Mucosa of descending colon (tissue), 3 donors: ENCODE data around the gene NOTCH3. TPM values are rescaled to one million over a fixed set of nuclear protein-coding genes. Genes with fewer than 3 reads are reported as not detected.

Experiments used
- ATAC-seq: fragments of 200-7000 bp; cut with Tn5 transposase; one replicate; pipeline ENCODE4 v1.9.1; 2020; ENCODE audit warnings: mild to moderate bottlenecking, moderate library complexity
- DNase-seq, 3 donors: peaks; one replicate each; pipeline ENCODE4 v3.0.0-alpha.2; 2020
- H3K36me3 ChIP-seq: fragments of 200-600 bp; one replicate; pipeline ENCODE4 v1.8.0; 2021; ENCODE audit warnings: low read depth, mild to moderate bottlenecking
- H3K4me1 ChIP-seq: fragments of 200-600 bp; one replicate; pipeline ENCODE4 v1.8.0; 2021; ENCODE audit warnings: low read depth, mild to moderate bottlenecking
- H3K4me3 ChIP-seq: fragments of 200-600 bp; one replicate; pipeline ENCODE4 v1.8.0; 2021; ENCODE audit warnings: mild to moderate bottlenecking
- H3K9me3 ChIP-seq: fragments of 200-600 bp; one replicate; pipeline ENCODE4 v1.8.0; 2021; ENCODE audit warnings: mild to moderate bottlenecking
- CTCF ChIP-seq: fragments of 200-600 bp; IDR thresholded peaks from one replicate; pipeline ENCODE4 v1.8.0; 2022; ENCODE audit warnings: antibody characterized with exemption, mild to moderate bottlenecking
- intact Hi-C, 2 donors: fragments of 100-400 bp; cut with DNase I in 1 of 2; cut with micrococcal nuclease in 1 of 2; formaldehyde crosslinking; loops; one replicate each; pipeline versions ENCODE4 v1.11.0 to v1.11.1; 2022; cut with DNase I, micrococcal nuclease
- total RNA-seq, 3 donors: library from RNA; stranded (reverse); fragmentation: NEBNext Ultra II Directional in 2 of 3; extraction: Animal tissue kit (Norgen Biotek cat#: 25700) in 2 of 3; gene quantifications; one replicate each; pipeline versions ENCODE4 v1.2.1 to v1.2.4, GENCODE V29; 2021 to 2023
- donor health status: DM: no; HTN: no; CAD: no; lungs with moderate emphysema.
- donor health status: DM: no; HTN: no; CAD: no.
- donor health status: DM: no; HTN: yes; CAD: no.

The NOTCH3 gene
- total RNA-seq, 3 donors from 2014 or later = 3.8 to 13.3 (median 13.0) TPM

DNA sequence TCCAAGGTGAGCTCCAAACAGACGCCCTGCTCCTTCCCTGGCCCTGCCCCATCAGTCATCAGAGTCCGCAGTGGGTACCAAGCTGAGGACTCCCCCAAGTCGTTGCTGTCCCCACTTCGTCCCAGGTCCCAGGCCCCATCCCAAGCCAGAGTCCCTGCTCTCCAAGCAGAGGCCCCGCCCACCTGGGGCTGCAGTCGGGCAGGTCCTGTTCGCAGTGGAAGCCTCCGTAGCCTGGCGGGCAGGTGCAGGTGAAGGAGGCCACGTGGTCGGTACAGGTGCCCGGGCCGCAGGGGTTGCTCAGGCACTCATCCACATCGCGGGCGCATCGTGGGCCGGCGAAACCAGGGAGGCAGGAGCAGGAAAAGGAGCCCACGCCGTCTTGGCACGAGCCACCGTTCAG is 19.4 kb downstream of the NOTCH3 start:
- Histone ChIP-seq H3K4me1 (peaks cover 5% of the 10 kb centered on the region), H3K4me3 (no peak overlapping the region), H3K36me3 (no peaks in the 10 kb centered on the region), H3K9me3 (no peaks in the 10 kb centered on the region)
- DNase-seq (peak in 1 of 3 donors; percentile 56), ATAC-seq (peak; percentile 39)
- intact Hi-C loops = no loop called here
- TF ChIP-seq CTCF = no peak

- intact Hi-C loops = no loop called here
- no peaks in the 10 kb centered on the region for H3K36me3 ChIP-seq
- H3K4me1 ChIP-seq = peaks cover 5% of the 10 kb centered on the region
- no peak overlapping the region for H3K4me3 ChIP-seq
- TF ChIP-seq CTCF = no peak
- DNase-seq (peak in 2 of 3 donors; percentile 73 to 74), ATAC-seq (peak; percentile 84)
- H3K9me3 ChIP-seq = no peaks in the 10 kb centered on the region
These were observed 20.1 kb downstream of the NOTCH3 start for GRCh38 chr19:15180451-15181390.

GRCh38 chr19:15178629-15179308 is 22.0 kb downstream of the NOTCH3 start:
- intact Hi-C loops = loop anchor here in 1 of 2 donors (5.0 kb wide), 1 partner anchor 379 kb away; no protein-coding TSS in a partner anchor
- TF ChIP-seq CTCF = no peak
- peaks cover 5% of the 10 kb centered on the region for H3K4me1 ChIP-seq
- no peaks in the 10 kb centered on the region for H3K36me3 ChIP-seq
- H3K9me3 ChIP-seq = no peaks in the 10 kb centered on the region
- DNase-seq (no peak), ATAC-seq (no peak)
- no peak overlapping the region for H3K4me3 ChIP-seq

- Histone ChIP-seq H3K36me3 (no peaks in the 10 kb centered on the region), H3K9me3 (no peaks in the 10 kb centered on the region), H3K4me3 (no peak overlapping the region), H3K4me1 (peaks cover 5% of the 10 kb centered on the region)
- peak; percentile 99 for TF ChIP-seq CTCF
- peak; percentile 79 to 88 (median 87) for DNase-seq
- ATAC-seq = peak; percentile 92
- intact Hi-C loops = loop anchor here in 1 of 2 donors (5.0 kb wide), 1 partner anchor 380 kb away; no protein-coding TSS in a partner anchor
These were observed 23.3 kb downstream of the NOTCH3 start for GRCh38 chr19:15177269-15178116.

GRCh38 chr19:15175609-15176008 is 25.2 kb downstream of the NOTCH3 start:
- intact Hi-C loops = loop anchor here in 1 of 2 donors (5.0 kb wide), 1 partner anchor 382 kb away; no protein-coding TSS in a partner anchor
- no peak for ATAC-seq
- no peak for TF ChIP-seq CTCF

More at GRCh38 chr19:15175609-15176008, 25.2 kb downstream of the NOTCH3 start:
- no peak overlapping the region for H3K4me3 ChIP-seq
- no peaks in the 10 kb centered on the region for H3K9me3 ChIP-seq
- no peaks in the 10 kb centered on the region for H3K36me3 ChIP-seq
- no peak for DNase-seq
- H3K4me1 ChIP-seq = peaks cover 5% of the 10 kb centered on the region
